Keratinocyte (primary cell): ENCODE results near the gene FCN3.

Experiments
- CTCF ChIP-seq, 3 experiments: IDR thresholded peaks in 1 of 3; conservative IDR thresholded peaks in 1 of 3; optimal IDR thresholded peaks in 1 of 3; 2 replicates in 2 of 3; 3 replicates in 1 of 3; pipeline versions ENCODE3 to v1.5.1; 2011; ENCODE audit warnings: low read length in 3 of 3, mild to moderate bottlenecking in 3 of 3, moderate library complexity in 2 of 3, control low read depth in 1 of 3, inconsistent platforms in 1 of 3; ENCODE audit not compliant: insufficient read depth in 2 of 3; ENCODE audit errors: extremely low read depth in 1 of 3
- EZH2 ChIP-seq: IDR thresholded peaks from one replicate; pipeline ENCODE4 v1.6.1; 2012; ENCODE audit warnings: inconsistent platforms, mild to moderate bottlenecking, low read length, moderate library complexity

- TF ChIP-seq CTCF (optimal IDR thresholded peaks at IDR 0.05 in 1 of 3, IDR thresholded peaks at IDR 0.05 in 1 of 3, conservative IDR thresholded peaks at IDR 0.05 in 1 of 3; ENCODE audit: extremely low read depth in 1 of 3, insufficient read depth in 2 of 3, low read length in 3 of 3) (no peak), EZH2 (no peak)
Observed at GRCh38 chr1:27367160-27367650, 7.4 kb downstream of the FCN3 start.
